Measurements from ENCODE around the gene CACNA1C.

The CACNA1C gene

DNA sequence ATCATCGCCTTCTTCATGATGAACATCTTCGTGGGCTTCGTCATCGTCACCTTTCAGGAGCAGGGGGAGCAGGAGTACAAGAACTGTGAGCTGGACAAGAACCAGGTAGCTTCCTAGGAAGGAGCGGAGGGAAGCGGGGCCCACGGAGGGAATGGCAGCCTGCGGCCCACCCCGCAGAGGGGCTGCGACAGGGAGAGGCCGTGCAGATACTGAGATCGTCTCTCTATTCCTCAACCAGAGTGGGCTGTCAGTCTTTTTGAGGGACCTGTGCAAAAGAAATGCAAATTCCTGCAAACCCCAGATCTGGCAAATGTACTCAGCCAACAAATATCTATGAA, 555.8 kb downstream of the CACNA1C start:
- peak overlapping the region; percentile 47 for H3K27ac ChIP-seq
- TF ChIP-seq, protein P1, sequence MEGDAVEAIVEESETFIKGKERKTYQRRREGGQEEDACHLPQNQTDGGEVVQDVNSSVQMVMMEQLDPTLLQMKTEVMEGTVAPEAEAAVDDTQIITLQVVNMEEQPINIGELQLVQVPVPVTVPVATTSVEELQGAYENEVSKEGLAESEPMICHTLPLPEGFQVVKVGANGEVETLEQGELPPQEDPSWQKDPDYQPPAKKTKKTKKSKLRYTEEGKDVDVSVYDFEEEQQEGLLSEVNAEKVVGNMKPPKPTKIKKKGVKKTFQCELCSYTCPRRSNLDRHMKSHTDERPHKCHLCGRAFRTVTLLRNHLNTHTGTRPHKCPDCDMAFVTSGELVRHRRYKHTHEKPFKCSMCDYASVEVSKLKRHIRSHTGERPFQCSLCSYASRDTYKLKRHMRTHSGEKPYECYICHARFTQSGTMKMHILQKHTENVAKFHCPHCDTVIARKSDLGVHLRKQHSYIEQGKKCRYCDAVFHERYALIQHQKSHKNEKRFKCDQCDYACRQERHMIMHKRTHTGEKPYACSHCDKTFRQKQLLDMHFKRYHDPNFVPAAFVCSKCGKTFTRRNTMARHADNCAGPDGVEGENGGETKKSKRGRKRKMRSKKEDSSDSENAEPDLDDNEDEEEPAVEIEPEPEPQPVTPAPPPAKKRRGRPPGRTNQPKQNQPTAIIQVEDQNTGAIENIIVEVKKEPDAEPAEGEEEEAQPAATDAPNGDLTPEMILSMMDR (conservative IDR thresholded peaks at IDR 0.05) = no peak

DNA sequence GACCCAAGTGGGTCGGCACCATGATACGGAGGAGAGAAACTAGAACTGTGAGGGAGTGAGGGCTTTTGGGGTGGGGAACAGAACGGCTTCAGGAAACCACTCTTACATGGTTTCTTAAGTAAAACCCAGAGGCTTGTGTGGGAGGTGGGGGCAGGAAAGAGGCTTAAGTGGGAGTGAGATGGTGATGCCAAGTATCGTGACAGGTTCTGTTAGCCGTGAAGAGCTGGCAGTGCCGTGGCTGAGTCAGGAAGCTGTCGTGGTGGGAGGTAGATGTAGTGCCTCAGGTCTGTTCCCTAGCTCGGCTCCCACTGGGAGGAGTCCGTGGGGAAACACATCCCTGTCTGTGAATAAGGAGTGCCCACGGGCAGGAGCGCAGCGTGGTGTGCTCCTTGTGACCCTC, 556.2 kb downstream of the CACNA1C start:
- TF ChIP-seq, protein P1 (conservative IDR thresholded peaks at IDR 0.05) = no peak
- no peak overlapping the region for H3K27ac ChIP-seq

DNA sequence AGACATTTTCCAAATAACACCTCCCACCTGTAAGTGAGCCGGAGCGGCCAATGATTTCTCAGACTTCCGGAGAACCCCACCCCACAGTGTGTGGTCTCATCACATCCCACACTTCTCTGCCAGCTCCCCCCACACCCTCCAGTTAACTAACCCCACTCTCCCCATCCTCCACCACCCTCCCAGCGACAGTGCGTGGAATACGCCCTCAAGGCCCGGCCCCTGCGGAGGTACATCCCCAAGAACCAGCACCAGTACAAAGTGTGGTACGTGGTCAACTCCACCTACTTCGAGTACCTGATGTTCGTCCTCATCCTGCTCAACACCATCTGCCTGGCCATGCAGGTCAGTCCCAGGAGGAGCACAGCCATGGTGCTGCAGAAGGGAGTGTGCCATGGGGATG, 557.6 kb downstream of the CACNA1C start:
- H3K27ac ChIP-seq = no peak overlapping the region
- TF ChIP-seq, protein P1 (conservative IDR thresholded peaks at IDR 0.05) = no peak

DNA sequence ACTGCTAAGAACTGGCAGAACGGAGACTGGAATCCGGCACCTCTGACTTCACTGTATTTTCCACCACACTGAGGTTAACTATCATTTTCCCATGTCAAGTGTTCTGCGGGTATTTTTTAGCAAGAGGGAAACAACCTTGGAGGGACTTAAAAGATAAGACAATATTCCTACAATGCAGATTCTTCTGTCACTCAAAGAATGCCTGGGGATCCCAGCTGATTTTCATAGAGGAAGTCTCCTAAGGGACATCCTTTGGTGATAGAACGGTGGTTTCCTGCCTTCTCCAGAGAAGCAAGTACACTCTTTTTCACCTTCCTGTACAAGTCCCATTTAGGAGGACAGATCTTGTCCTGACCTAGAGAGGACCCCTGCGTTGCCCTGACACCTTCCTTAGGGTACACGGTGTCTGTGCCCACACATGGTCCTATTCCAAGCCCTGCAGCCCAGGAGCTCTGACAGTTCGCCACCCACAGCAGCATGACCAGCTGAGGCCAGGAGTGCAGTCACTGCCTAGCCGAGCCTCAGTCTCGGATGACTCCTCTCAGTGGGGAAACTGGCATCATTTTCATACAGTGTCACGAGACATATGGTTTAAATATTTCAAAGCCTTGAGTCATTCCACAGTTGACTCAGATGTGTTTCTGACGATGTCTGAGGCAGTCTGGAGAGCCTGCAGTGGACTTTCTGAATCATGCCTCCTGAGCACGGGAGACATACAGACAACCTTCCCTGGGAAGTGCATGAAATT, 560.7 kb downstream of the CACNA1C start:
- TF ChIP-seq, protein P1 (conservative IDR thresholded peaks at IDR 0.05) = no peak

DNA sequence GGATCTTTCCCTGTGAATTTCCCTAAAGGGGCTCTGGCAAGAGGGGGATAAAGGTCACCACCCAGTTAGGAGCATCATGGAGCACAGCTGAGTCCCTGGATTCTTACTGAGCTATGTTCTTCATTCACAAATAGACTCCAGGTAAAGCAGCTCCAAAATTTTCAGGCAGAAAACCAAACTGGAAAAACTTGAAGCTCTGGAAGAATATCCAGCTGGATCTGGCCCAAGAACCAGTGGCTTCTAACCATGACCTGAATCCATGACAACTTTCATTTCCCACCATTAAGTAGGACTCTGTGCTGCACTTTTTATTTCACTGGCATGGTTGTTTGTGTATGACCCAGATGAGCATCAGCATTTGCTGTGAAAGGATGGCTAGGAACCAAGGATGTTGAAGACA, 561.6 kb downstream of the CACNA1C start:
- TF ChIP-seq, protein P1 (conservative IDR thresholded peaks at IDR 0.05) = no peak
- H3K27ac ChIP-seq = peak overlapping the region; percentile 34; the same call in 1 of the 2 replicates

More for the DNA sequence above, 560.7 kb downstream of the CACNA1C start:
- H3K27ac ChIP-seq = peak overlapping the region; percentile 34; the same call in 1 of the 2 replicates

DNA sequence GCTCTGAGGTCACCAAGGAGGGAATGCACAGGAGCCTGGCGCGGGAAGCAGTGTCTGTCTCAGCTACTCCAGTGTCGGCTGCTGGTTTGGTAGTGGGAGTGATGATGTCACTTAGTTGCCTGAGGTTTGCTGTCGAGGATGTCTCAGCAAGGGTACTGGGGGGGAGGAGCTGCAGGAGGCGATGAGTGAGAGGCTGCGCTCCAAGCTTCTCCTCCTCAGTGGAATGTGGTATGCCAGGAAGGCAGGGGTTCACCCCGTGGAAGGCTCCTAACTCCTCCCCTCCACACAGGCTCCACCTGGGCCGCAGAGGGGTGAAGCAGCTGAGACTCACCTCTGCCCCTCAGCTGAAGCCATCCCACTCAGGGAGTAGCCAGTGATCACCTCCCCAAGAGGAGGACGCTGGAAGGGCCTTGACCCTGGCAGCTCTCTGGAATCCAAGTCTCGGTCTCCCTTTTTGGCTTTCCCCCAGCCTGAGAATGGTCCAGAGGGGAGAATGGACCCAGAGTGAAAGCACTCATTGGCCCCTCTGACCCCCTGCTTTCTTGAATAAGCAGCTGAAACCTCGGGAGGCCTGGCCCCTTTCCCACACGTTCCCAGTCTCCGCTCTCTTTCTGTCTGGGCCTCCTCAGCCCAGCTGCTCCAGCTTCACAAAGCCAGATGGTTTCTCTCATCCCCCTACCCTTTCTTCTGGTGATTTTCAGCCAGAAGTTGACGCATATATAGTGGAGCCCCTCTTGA, 563.0 kb downstream of the CACNA1C start:
- no peak overlapping the region for H3K27ac ChIP-seq
- TF ChIP-seq, protein P1 (conservative IDR thresholded peaks at IDR 0.05) = no peak

DNA sequence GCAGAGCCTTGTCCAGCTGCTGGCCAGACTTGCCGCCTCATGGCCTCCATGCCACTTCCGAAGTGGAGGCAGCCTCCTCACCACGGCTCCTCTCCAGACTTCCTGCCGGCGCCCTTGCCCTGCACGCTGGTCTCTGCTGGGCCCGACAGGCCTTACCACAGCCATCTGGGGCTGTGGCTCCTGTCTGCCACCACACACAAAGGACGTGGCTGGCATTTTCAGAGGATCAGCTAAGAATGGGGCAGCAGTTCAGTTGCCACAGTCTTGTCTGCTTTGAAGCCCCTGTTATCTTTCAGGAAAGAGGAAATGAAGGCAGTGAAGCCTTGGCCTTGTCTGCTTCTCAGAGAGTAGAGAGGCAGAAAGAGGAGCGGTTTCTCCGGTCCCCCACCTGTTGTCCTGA, 564.0 kb downstream of the CACNA1C start:
- TF ChIP-seq, protein P1 (conservative IDR thresholded peaks at IDR 0.05) = no peak
- no peak overlapping the region for H3K27ac ChIP-seq
